WTC11 (cell line): ENCODE results near the gene LRRC14B. TPM values are rescaled to one million over a fixed set of nuclear protein-coding genes. Genes with fewer than 3 reads are reported as not detected.

ENCODE experiments used
- ATAC-seq: fragments of 200-7000 bp; cut with Tn5 transposase; 2 replicates; pipeline ENCODE4 v1.10.0; 2021; ENCODE audit warnings: mild to moderate bottlenecking, moderate library complexity
- CTCF ChIA-PET: fragments of 300-600 bp; sonication (Branson Sonifier 250); formaldehyde crosslinking; loops from one replicate; lab custom pipeline; 2021; ENCODE audit warnings: antibody characterized with exemption; lab: Charles Lee
- POLR2A ChIA-PET: fragments of 350-600 bp; sonication (Branson Sonifier 250); formaldehyde crosslinking; loops from one replicate; lab custom pipeline; 2021; ENCODE audit warnings: antibody characterized with exemption; lab: Charles Lee
- DNase-seq: peaks from one replicate; pipeline ENCODE4 v3.0.0; 2021; ENCODE audit warnings: low spot score
- H3K27ac Mint-ChIP-seq: 2 replicates; pipeline ENCODE4 v1.8.0; 2021; ENCODE audit warnings: mixed read lengths
- H3K27me3 Mint-ChIP-seq: 2 replicates; pipeline ENCODE4 v1.8.0; 2021; ENCODE audit warnings: low read depth, mild to moderate bottlenecking, moderate library complexity, mixed read lengths
- H3K36me3 Mint-ChIP-seq: 2 replicates; pipeline ENCODE4 v1.8.0; 2021; ENCODE audit warnings: mixed read lengths
- H3K4me1 Mint-ChIP-seq: 2 replicates; pipeline ENCODE4 v1.8.0; 2022; ENCODE audit warnings: mixed read lengths
- H3K4me3 Mint-ChIP-seq: 2 replicates; pipeline ENCODE4 v1.8.0; 2021; ENCODE audit warnings: mild to moderate bottlenecking, moderate library complexity, mixed read lengths
- H3K9me3 Mint-ChIP-seq: 2 replicates; pipeline ENCODE4 v1.8.0; 2021; ENCODE audit warnings: mixed read lengths
- AR ChIP-seq: fragments of 250-450 bp; sonication (Bioruptor Pico); IDR thresholded peaks from 2 replicates; pipeline ENCODE4 v1.9.0; 2021; ENCODE audit warnings: mild to moderate bottlenecking
- CBFB ChIP-seq: sonication (generic); formaldehyde crosslinking; IDR thresholded peaks from 2 replicates; pipeline ENCODE4 v1.8.1; 2022; ENCODE audit warnings: mild to moderate bottlenecking, low read depth, missing genetic modification reagents
- E2F1 ChIP-seq: sonication (generic); formaldehyde crosslinking; IDR thresholded peaks from 2 replicates; pipeline ENCODE4 v1.8.0; 2022; ENCODE audit warnings: mild to moderate bottlenecking, missing genetic modification reagents
- E2F4 ChIP-seq: sonication (generic); formaldehyde crosslinking; IDR thresholded peaks from 2 replicates; pipeline ENCODE4 v1.8.1; 2022; ENCODE audit warnings: low read depth, mild to moderate bottlenecking, moderate library complexity, missing genetic modification reagents, borderline replicate concordance
- EMX1 ChIP-seq: fragments of 250-450 bp; sonication (Bioruptor Pico); IDR thresholded peaks from 2 replicates; pipeline ENCODE4 v1.8.0; 2021; ENCODE audit warnings: mild to moderate bottlenecking
- ETV6 ChIP-seq: sonication (generic); formaldehyde crosslinking; IDR thresholded peaks from 2 replicates; pipeline ENCODE4 v1.8.1; 2022; ENCODE audit warnings: mild to moderate bottlenecking, missing genetic modification reagents
- FOXJ3 ChIP-seq: sonication (generic); formaldehyde crosslinking; IDR thresholded peaks from 2 replicates; pipeline ENCODE4 v1.9.0; 2021; ENCODE audit warnings: missing genetic modification reagents, mild to moderate bottlenecking, borderline replicate concordance
- FOXP1 ChIP-seq: sonication (generic); formaldehyde crosslinking; IDR thresholded peaks from 2 replicates; pipeline ENCODE4 v1.8.0; 2022; ENCODE audit warnings: missing genetic modification reagents, mild to moderate bottlenecking, moderate library complexity, borderline replicate concordance
- JAZF1 ChIP-seq: fragments of 250-450 bp; sonication (Bioruptor Pico); IDR thresholded peaks from 2 replicates; pipeline ENCODE4 v1.9.0; 2021; ENCODE audit warnings: moderate library complexity, mild to moderate bottlenecking, inconsistent platforms
- MXD4 ChIP-seq: fragments of 250-450 bp; sonication (Bioruptor Pico); IDR thresholded peaks from 2 replicates; pipeline ENCODE4 v1.8.0; 2021; ENCODE audit warnings: mild to moderate bottlenecking, moderate library complexity, borderline replicate concordance
- NFYB ChIP-seq: sonication (generic); formaldehyde crosslinking; conservative IDR thresholded peaks from 2 replicates; pipeline ENCODE4 v1.8.0; 2022; ENCODE audit warnings: low read depth, missing genetic modification reagents
- OVOL2 ChIP-seq: fragments of 250-450 bp; sonication (Bioruptor Pico); IDR thresholded peaks from 2 replicates; pipeline ENCODE4 v1.9.0; 2021; ENCODE audit warnings: mild to moderate bottlenecking, borderline replicate concordance
- RORB ChIP-seq: fragments of 250-450 bp; sonication (Bioruptor Pico); IDR thresholded peaks from 2 replicates; pipeline ENCODE4 v1.9.0; 2021; ENCODE audit warnings: mild to moderate bottlenecking
- SMAD4 ChIP-seq: sonication (generic); formaldehyde crosslinking; IDR thresholded peaks from 2 replicates; pipeline ENCODE4 v1.8.0; 2022; ENCODE audit warnings: mild to moderate bottlenecking, missing genetic modification reagents
- SOX15 ChIP-seq: fragments of 250-450 bp; sonication (Bioruptor Pico); IDR thresholded peaks from 2 replicates; pipeline ENCODE4 v1.9.0; 2021; ENCODE audit warnings: mild to moderate bottlenecking
- USF1 ChIP-seq: sonication (generic); formaldehyde crosslinking; IDR thresholded peaks from 2 replicates; pipeline ENCODE4 v1.8.0; 2022; ENCODE audit warnings: mild to moderate bottlenecking, missing genetic modification reagents
- ZNF121 ChIP-seq: sonication (generic); formaldehyde crosslinking; IDR thresholded peaks from 2 replicates; pipeline ENCODE4 v1.8.0; 2023; ENCODE audit warnings: missing genetic modification reagents
- ZNF232 ChIP-seq: sonication (generic); formaldehyde crosslinking; IDR thresholded peaks from 2 replicates; pipeline ENCODE4 v1.8.0; 2022; ENCODE audit warnings: mild to moderate bottlenecking, missing genetic modification reagents
- ZNF423 ChIP-seq: fragments of 250-450 bp; sonication (Bioruptor Pico); IDR thresholded peaks from 2 replicates; pipeline ENCODE4 v2.1.2; 2022; ENCODE audit warnings: mild to moderate bottlenecking, moderate library complexity
- ZNF532 ChIP-seq: fragments of 250-450 bp; sonication (Bioruptor Pico); IDR thresholded peaks from 2 replicates; pipeline ENCODE4 v1.9.0; 2021; ENCODE audit warnings: mild to moderate bottlenecking, borderline replicate concordance
- total RNA-seq: library from RNA; stranded (reverse); gene quantifications from 3 replicates; pipeline ENCODE4 v1.2.3, GENCODE V29; 2021

LRRC14B gene
- total RNA-seq, 1 experiment from 2014 or later: not detected

- POLR2A ChIA-PET: no interaction called here
- Mint-ChIP-seq H3K27ac (no peak overlapping the region), H3K4me3 (no peak overlapping the region), H3K36me3 (no peaks in the 10 kb centered on the region), H3K9me3 (no peaks in the 10 kb centered on the region), H3K4me1 (peaks cover 8% of the 10 kb centered on the region), H3K27me3 (no peaks in the 10 kb centered on the region; the same call in 1 of the 2 replicates)
- TF ChIP-seq NFYB (CRISPR knock-in tag) (no peak), AR (CRISPR knock-in tag) (no peak), E2F4 (CRISPR knock-in tag) (no peak), FOXJ3 (CRISPR knock-in tag) (no peak), ETV6 (CRISPR knock-in tag) (no peak), ZNF121 (no peak), E2F1 (CRISPR knock-in tag) (no peak), USF1 (CRISPR knock-in tag) (no peak), SOX15 (CRISPR knock-in tag) (no peak), ZNF532 (no peak), ZNF423 (CRISPR knock-in tag) (no peak), OVOL2 (no peak), EMX1 (no peak), ZNF232 (CRISPR knock-in tag) (no peak), RORB (CRISPR knock-in tag) (no peak), FOXP1 (no peak), CBFB (no peak), MXD4 (CRISPR knock-in tag) (no peak), JAZF1 (no peak), SMAD4 (CRISPR knock-in tag) (no peak)
- CTCF ChIA-PET: interaction anchor here (1.0 to 1.2 kb wide), 2 partner anchors 10 to 131 kb away, joined by 3 read pairs; no protein-coding TSS in a partner anchor
- ATAC-seq (no peak), DNase-seq (no peak)
These were observed 794 bp upstream of the LRRC14B start for GRCh38 chr5:190366-191035.
